ACC112 (cell line): ENCODE measurements around the gene NAA10.

Source experiments
- H2AFZ ChIP-seq: fragments of 200-600 bp; sonication (generic); one replicate; pipeline ENCODE4 v1.6.0; 2017; ENCODE audit warnings: antibody characterized with exemption, low read length; ENCODE audit not compliant: unreplicated experiment
- H3K27ac ChIP-seq: fragments of 200-600 bp; sonication (generic); 2 replicates; pipeline ENCODE4 v1.5.1; 2014; ENCODE audit warnings: low read depth, mild to moderate bottlenecking, antibody characterized with exemption, low read length, moderate library complexity
- H3K27me3 ChIP-seq: fragments of 200-600 bp; sonication (generic); 2 replicates; pipeline ENCODE4 v1.6.1; 2014; ENCODE audit warnings: mild to moderate bottlenecking, antibody characterized with exemption, low read length, moderate library complexity, mixed read lengths; ENCODE audit not compliant: insufficient read depth
- H3K36me3 ChIP-seq: fragments of 200-600 bp; sonication (generic); 2 replicates; pipeline ENCODE4 v1.6.1; 2016; ENCODE audit warnings: mild to moderate bottlenecking, antibody characterized with exemption, low read length, moderate library complexity, mixed read lengths; ENCODE audit not compliant: insufficient read depth
- H3K4me1 ChIP-seq: fragments of 200-600 bp; sonication (generic); one replicate; pipeline ENCODE4 v1.6.1; 2016; ENCODE audit warnings: low read length, mixed read lengths; ENCODE audit not compliant: insufficient read depth, unreplicated experiment, control insufficient read depth
- H3K4me3 ChIP-seq: fragments of 200-600 bp; sonication (generic); 2 replicates; pipeline ENCODE4 v1.5.1; 2014; ENCODE audit warnings: mild to moderate bottlenecking, low read depth, low read length
- H3K79me2 ChIP-seq: fragments of 200-600 bp; sonication (generic); one replicate; pipeline ENCODE4 v1.6.0; 2016; ENCODE audit warnings: low read length; ENCODE audit not compliant: control insufficient read depth, unreplicated experiment, insufficient read depth

NAA10 gene

GRCh38 chrX:153947009-153947769 lies 12.4 kb upstream of the NAA10 start:
- Histone ChIP-seq H3K36me3 (no peaks in the 10 kb centered on the region), H3K79me2 (no peaks in the 10 kb centered on the region), H3K4me3 (no peak overlapping the region), H3K27ac (no peak overlapping the region), H3K27me3 (no peaks in the 10 kb centered on the region), H3K4me1 (peaks cover 2% of the 10 kb centered on the region), H2AFZ (no peak overlapping the region)

- Histone ChIP-seq H3K4me1 (peaks cover 2% of the 10 kb centered on the region), H3K4me3 (no peak overlapping the region), H3K79me2 (no peaks in the 10 kb centered on the region), H3K27ac (no peak overlapping the region), H3K36me3 (no peaks in the 10 kb centered on the region), H2AFZ (no peak overlapping the region), H3K27me3 (no peaks in the 10 kb centered on the region)
Measured at GRCh38 chrX:153945956-153946943, 11.4 kb upstream of the NAA10 start.

DNA sequence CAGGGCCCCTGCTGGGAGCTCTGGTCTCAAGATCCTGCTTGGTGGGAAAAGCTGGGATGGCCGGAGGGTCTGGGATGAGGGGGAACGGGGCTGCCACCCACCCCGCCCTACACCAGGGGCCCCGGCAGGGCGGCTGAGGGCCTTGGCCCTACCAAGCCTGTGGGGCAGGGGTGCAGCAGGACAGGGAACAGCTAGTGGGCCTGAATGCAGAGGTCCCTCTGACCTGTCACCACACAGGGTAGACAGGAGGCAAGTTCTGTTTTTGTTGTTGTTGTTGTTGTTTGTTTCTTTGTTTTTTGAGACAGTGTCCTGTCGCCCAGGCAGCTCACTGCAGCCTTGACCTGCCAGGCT lies 9.9 kb upstream of the NAA10 start:
- Histone ChIP-seq H3K36me3 (no peaks in the 10 kb centered on the region), H3K27ac (no peak overlapping the region), H3K79me2 (no peaks in the 10 kb centered on the region), H3K4me3 (0 out of 2 replicates have a peak overlapping the region, but pooled peaks have one; percentile 59), H3K27me3 (no peaks in the 10 kb centered on the region), H3K4me1 (peaks cover 2% of the 10 kb centered on the region), H2AFZ (no peak overlapping the region)

DNA sequence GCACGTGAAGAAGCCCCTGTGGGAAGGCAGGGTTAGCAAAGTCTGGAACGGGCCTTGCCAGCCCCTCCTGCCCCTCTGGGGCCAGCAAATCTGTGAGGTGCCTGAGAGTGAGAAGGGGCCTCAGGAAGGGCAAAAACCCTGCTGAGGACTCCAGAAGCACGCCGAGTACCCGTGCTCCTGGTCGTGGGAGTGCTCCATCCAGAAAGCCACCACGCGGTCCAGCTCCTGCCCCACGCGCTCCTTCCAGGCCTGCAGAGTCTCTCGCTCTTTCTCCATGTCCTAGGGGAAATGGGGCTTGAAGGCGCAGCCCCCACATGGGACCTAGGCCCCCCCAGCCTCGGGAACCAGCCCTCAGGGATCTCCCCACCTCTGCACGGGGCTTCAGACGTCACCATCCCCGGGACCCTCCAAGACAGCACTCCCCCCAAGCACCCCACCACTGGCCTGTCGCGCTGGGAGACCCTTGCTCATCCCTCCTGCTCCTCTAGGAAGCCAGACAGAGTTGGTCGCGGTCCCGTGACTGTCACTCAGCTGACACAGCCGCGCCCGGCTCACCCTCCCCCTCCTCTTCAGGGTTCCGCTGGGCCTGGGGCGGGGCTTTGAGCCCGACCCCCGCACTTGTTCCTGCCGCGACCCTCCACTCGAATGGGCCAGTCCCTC lies 9.4 kb upstream of the NAA10 start, which contains the start of gene RENBP:
Gene RENBP, minus strand, starts transcription at position 504 of the 660 bp plus-strand sequence. Its CDS starts 33 bp downstream, at position 471.
- peak within 1 kb of the TSS; percentile 25 for H2AFZ ChIP-seq
- no peaks in the 10 kb centered on the region for H3K36me3 ChIP-seq
- H3K4me1 ChIP-seq = peaks cover 2% of the 10 kb centered on the region
- H3K4me3 ChIP-seq = peak within 1 kb of the TSS; percentile 59; the same call in 1 of the 2 replicates
- H3K27me3 ChIP-seq = no peaks in the 10 kb centered on the region
- H3K27ac ChIP-seq = no peak within 1 kb of the TSS
- H3K79me2 ChIP-seq = no peaks in the 10 kb centered on the region

- no peak overlapping the region for H3K4me3 ChIP-seq
Measured at GRCh38 chrX:153941336-153942252, 6.8 kb upstream of the NAA10 start.

DNA sequence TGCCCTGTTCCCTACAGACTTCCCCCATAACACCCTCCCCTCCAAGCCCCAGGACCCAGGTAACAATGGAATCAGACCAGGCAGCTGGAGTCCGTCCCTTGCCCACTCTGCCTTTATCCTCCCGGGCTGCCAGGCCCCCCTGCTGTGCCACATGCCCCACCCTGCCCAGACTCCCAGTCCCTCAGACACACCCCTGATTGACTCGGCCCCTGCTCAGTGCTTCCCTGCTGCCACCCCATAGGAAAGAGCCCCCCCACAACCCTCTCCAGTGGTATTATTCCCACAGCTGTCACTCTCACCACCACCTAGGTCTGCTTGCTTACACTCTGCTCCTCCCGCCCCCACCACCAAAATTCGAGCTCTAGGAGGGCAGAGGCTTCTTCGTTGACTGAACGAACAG lies 4.7 kb upstream of the NAA10 start:
- Histone ChIP-seq H2AFZ (no peak overlapping the region), H3K79me2 (peaks cover 2% of the 10 kb centered on the region), H3K4me3 (no peak overlapping the region), H3K27ac (no peak overlapping the region), H3K27me3 (no peaks in the 10 kb centered on the region), H3K36me3 (no peaks in the 10 kb centered on the region), H3K4me1 (peaks cover 2% of the 10 kb centered on the region)

More at GRCh38 chrX:153941336-153942252, 6.8 kb upstream of the NAA10 start:
- H3K36me3 ChIP-seq = no peaks in the 10 kb centered on the region
- H3K79me2 ChIP-seq = no peaks in the 10 kb centered on the region
- no peaks in the 10 kb centered on the region for H3K27me3 ChIP-seq
- no peak overlapping the region for H3K27ac ChIP-seq
- peaks cover 2% of the 10 kb centered on the region for H3K4me1 ChIP-seq
- H2AFZ ChIP-seq = no peak overlapping the region

DNA sequence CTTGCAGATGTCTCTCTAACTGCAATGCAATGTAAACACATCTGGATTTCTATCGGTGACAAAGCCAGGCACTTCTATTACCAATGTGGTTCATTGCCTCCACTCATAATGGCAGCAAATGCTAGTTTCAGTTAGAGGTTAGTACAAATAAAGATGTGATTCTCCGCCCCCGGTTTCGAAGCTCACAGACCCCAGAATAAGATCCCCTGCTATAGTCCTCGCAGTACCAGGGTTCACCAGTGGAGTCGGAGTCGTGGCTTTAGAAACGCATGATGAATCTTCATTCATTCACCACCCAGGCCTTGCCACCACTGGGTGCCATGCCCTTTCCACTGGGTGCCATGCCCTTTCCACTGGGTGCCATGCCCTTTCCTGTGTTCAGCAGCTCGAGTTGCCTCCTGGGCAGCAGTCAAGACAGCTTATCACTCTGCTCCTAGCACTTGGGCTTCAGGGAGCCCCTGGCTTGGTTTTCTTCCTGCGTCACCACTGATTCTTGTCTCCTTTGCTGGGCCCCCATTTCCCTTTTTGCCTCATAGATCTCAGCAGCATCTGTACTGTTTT lies 3.5 kb upstream of the NAA10 start:
- Histone ChIP-seq H3K79me2 (peaks cover 11% of the 10 kb centered on the region), H3K27ac (no peak overlapping the region), H3K27me3 (no peaks in the 10 kb centered on the region), H3K4me1 (no peaks in the 10 kb centered on the region), H3K4me3 (no peak overlapping the region), H3K36me3 (no peaks in the 10 kb centered on the region), H2AFZ (no peak overlapping the region)

GRCh38 chrX:153937056-153937455 lies 2.2 kb upstream of the NAA10 start:
- H3K36me3 ChIP-seq = no peaks in the 10 kb centered on the region
- H3K79me2 ChIP-seq = peaks cover 16% of the 10 kb centered on the region
- no peak overlapping the region for H3K27ac ChIP-seq
- no peak overlapping the region for H2AFZ ChIP-seq
- H3K4me1 ChIP-seq = peaks cover 3% of the 10 kb centered on the region
- H3K4me3 ChIP-seq = no peak overlapping the region
- no peaks in the 10 kb centered on the region for H3K27me3 ChIP-seq

DNA sequence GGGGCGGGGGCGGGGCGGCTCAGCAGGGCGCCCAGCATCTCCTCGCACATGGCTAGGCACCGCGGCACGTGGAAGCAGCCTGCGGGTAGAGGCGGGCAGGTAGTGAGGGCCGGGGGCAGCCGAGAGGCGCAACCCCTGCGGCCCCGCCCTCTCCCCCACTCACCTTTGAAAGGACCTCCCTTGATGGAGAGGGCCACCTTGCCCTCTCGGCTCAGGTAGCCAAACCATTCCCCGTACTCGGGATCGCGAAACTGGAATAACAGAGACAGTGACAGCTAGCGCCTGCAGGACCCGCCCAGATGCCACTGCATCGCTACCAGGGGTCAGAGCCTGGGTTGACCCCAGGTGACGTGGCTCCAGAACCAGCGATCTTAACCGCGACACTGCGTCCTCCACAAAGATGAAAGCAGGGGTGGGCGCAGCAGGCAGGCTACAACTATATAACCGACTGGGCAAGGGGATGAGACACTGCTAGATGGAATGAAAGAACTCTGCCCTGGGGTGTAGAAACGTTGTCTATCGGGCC lies 552 bp upstream of the NAA10 start:
- Histone ChIP-seq H3K4me1 (peaks cover 3% of the 10 kb centered on the region), H3K36me3 (no peaks in the 10 kb centered on the region), H3K4me3 (peak overlapping the region; percentile 59), H3K27me3 (no peaks in the 10 kb centered on the region), H3K79me2 (peaks cover 16% of the 10 kb centered on the region), H3K27ac (no peak overlapping the region), H2AFZ (no peak overlapping the region)
